Measurements from ENCODE around the gene IFFO2. TPM values are rescaled to one million over a fixed set of nuclear protein-coding genes. Genes with fewer than 3 reads are reported as not detected.

IFFO2 gene
- total and polyA plus RNA-seq, 10 of the 15 experiments (the other 5 are each of a cell fraction or from before 2014, with no cell fraction given), result 1.2 to 18.4 (median 6.7) TPM

DNA sequence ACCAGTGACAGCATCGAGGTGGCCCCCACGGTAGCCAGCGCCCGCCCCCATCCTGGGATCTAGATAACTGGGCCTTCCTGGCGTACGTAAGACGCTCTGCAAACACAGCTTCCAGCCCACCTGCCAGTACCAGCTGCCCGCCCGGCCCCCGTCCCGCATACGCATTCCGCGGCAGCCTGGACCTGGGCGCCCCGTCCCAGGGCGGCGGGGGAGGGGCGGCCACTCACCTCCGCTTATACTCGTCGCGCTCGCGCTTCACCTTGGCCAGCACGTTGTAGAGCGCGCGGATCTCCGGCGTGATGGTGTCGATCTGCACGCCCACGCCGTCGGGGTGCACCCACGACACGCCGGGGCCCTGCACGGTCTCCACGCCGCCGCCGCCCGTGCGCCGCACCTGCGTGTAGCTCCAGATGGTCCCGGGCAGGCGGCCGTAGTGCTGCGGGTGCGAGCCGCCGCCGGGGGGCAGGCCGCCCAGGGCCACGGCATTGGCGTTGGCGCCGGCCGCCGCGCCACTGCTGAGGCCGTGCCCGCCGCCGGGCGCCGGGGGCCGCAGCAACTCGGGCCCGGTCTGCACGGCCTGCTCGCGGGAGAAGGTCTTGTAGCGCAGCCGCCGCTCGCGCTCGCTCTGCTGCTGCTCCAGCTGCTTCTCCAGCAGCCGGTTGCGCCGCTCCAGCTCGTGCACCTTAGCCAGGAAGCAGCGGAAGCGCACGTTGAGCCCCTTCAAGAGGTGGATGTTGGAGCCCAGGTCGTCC lies 859 bp downstream of the IFFO2 start (continued):
- TF ChIP-seq NFIC (IDR thresholded peaks at IDR 0.05; ENCODE audit: low read depth, low read length) (no peak), FOXM1 (IDR thresholded peaks at IDR 0.05; ENCODE audit: low read depth, low read length) (no peak), E2F4 (IDR thresholded peaks at IDR 0.05; ENCODE audit: low read depth, low read length) (no peak), USF1 (IDR thresholded peaks at IDR 0.05; ENCODE audit: borderline replicate concordance, extremely low read length, insufficient read depth, low read depth, low read length) (no peak), MXI1 (IDR thresholded peaks at IDR 0.05; ENCODE audit: low read depth, low read length) (peak; percentile 78), ESRRA (IDR thresholded peaks at IDR 0.05; ENCODE audit: low read length) (no peak), EP300 (IDR thresholded peaks at IDR 0.05; ENCODE audit: borderline replicate concordance in 1 of 2, control insufficient read depth in 1 of 2, low read depth in 2 of 2, low read length in 2 of 2) (no peak)
- TF ChIP-seq, protein P1, sequence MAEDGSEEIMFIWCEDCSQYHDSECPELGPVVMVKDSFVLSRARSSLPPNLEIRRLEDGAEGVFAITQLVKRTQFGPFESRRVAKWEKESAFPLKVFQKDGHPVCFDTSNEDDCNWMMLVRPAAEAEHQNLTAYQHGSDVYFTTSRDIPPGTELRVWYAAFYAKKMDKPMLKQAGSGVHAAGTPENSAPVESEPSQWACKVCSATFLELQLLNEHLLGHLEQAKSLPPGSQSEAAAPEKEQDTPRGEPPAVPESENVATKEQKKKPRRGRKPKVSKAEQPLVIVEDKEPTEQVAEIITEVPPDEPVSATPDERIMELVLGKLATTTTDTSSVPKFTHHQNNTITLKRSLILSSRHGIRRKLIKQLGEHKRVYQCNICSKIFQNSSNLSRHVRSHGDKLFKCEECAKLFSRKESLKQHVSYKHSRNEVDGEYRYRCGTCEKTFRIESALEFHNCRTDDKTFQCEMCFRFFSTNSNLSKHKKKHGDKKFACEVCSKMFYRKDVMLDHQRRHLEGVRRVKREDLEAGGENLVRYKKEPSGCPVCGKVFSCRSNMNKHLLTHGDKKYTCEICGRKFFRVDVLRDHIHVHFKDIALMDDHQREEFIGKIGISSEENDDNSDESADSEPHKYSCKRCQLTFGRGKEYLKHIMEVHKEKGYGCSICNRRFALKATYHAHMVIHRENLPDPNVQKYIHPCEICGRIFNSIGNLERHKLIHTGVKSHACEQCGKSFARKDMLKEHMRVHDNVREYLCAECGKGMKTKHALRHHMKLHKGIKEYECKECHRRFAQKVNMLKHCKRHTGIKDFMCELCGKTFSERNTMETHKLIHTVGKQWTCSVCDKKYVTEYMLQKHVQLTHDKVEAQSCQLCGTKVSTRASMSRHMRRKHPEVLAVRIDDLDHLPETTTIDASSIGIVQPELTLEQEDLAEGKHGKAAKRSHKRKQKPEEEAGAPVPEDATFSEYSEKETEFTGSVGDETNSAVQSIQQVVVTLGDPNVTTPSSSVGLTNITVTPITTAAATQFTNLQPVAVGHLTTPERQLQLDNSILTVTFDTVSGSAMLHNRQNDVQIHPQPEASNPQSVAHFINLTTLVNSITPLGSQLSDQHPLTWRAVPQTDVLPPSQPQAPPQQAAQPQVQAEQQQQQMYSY (CRISPR knock-in tag; IDR thresholded peaks at IDR 0.05), result no peak

Data from GM12878 (cell line).